Tibial nerve (tissue), 4 donors: Measurements from ENCODE around the gene ACTL7B. TPM values are rescaled to one million over a fixed set of nuclear protein-coding genes. Genes with fewer than 3 reads are reported as not detected.

Source experiments
- DNase-seq, 2 donors: peaks; one replicate each; pipeline ENCODE4 v3.0.0-alpha.2; 2019; ENCODE audit warnings: low spot score in 2 of 2
- H3K27ac ChIP-seq, 4 donors: fragments of 200-600 bp; sonication (generic) in 3 of 4; one replicate each; pipeline ENCODE4 v1.5.1; 2017 to 2019; ENCODE audit warnings: mild to moderate bottlenecking in 1 of 4
- H3K27me3 ChIP-seq, 2 donors: fragments of 200-600 bp; sonication (generic) in 1 of 2; one replicate each; pipeline versions ENCODE4 v1.5.1 to v1.6.0; 2017 to 2019
- H3K36me3 ChIP-seq, 3 donors: fragments of 200-600 bp; sonication (generic); one replicate each; pipeline ENCODE4 v1.5.1; 2018 to 2019
- H3K4me1 ChIP-seq, 4 donors: fragments of 200-600 bp; sonication (generic) in 3 of 4; one replicate each; pipeline ENCODE4 v1.5.1; 2017 to 2019
- H3K4me3 ChIP-seq, 4 donors: fragments of 200-600 bp; sonication (generic) in 3 of 4; one replicate each; pipeline ENCODE4 v1.5.1; 2017 to 2019; ENCODE audit warnings: mild to moderate bottlenecking in 1 of 4, moderate library complexity in 1 of 4
- H3K9me3 ChIP-seq, 4 donors: fragments of 200-600 bp; sonication (generic) in 3 of 4; one replicate each; pipeline ENCODE4 v1.5.1; 2017 to 2019
- CTCF ChIP-seq, 5 experiments: fragments of 200-600 bp in 3 of 5; fragments of 450-650 bp in 2 of 5; sonication (generic) in 3 of 5; IDR thresholded peaks; one replicate each; pipeline ENCODE4 v1.5.1; 2016 to 2019; ENCODE audit warnings: antibody characterized with exemption in 5 of 5, mild to moderate bottlenecking in 3 of 5, moderate library complexity in 2 of 5
- EP300 ChIP-seq, 2 donors: sonication (generic); formaldehyde crosslinking; IDR thresholded peaks; one replicate each; pipeline ENCODE4 v1.6.1; 2017; ENCODE audit warnings: antibody characterized with exemption in 2 of 2, mild to moderate bottlenecking in 1 of 2
- POLR2A ChIP-seq, 2 donors: fragments of 450-650 bp; IDR thresholded peaks; one replicate each; pipeline ENCODE4 v1.6.1; 2017; ENCODE audit warnings: antibody characterized with exemption in 2 of 2, mild to moderate bottlenecking in 2 of 2, moderate library complexity in 2 of 2
- WGBS, 2 donors: methylation state at CpG; one replicate each; pipeline ENCODE4 v1.1.5; 2018; 5-methylcytosine and 5-hydroxymethylcytosine counted together
- total RNA-seq, 4 donors: library from RNA; depleted of rRNA; stranded (reverse); fragments of >200 nt; gene quantifications; one replicate each; pipeline ENCODE4 v1.1.0, GENCODE V29; 2016

The ACTL7B gene
- total RNA-seq, 4 donors from 2014 or later = not detected

- DNase-seq = no peak
- H3K36me3 ChIP-seq = peaks cover 0 to 100% (median 21%) of the 10 kb centered on the region in 3 donors
- WGBS, 2 donors = 92% methylated on average over 5 of the region's 5 CpGs
- H3K9me3 ChIP-seq = peaks cover 0 to 1% (median 0%) of the 10 kb centered on the region in 4 donors
- no peak for TF ChIP-seq CTCF (IDR thresholded peaks at IDR 0.05)
- TF ChIP-seq EP300 (IDR thresholded peaks at IDR 0.05) = no peak
- TF ChIP-seq POLR2A (IDR thresholded peaks at IDR 0.05) = no peak
- H3K27me3 ChIP-seq = no peaks in the 10 kb centered on the region
- H3K27ac ChIP-seq = no peak overlapping the region
- no peaks in the 10 kb centered on the region for H3K4me1 ChIP-seq
- H3K4me3 ChIP-seq = no peak overlapping the region
These were observed 20.6 kb upstream of the ACTL7B start for GRCh38 chr9:108876425-108876824.

- 93 to 94% methylated on average over 4 of the region's 4 CpGs for WGBS, 2 donors
- TF ChIP-seq CTCF (IDR thresholded peaks at IDR 0.05) = no peak
- TF ChIP-seq EP300 (IDR thresholded peaks at IDR 0.05) = no peak
- TF ChIP-seq POLR2A (IDR thresholded peaks at IDR 0.05) = no peak
- Histone ChIP-seq H3K36me3 (peaks cover 0 to 99% (median 21%) of the 10 kb centered on the region in 3 donors), H3K27me3 (no peaks in the 10 kb centered on the region), H3K4me3 (no peak overlapping the region), H3K4me1 (no peaks in the 10 kb centered on the region), H3K9me3 (peaks cover 0 to 4% (median 0%) of the 10 kb centered on the region in 4 donors), H3K27ac (no peak overlapping the region)
- DNase-seq = no peak
These were observed 18.4 kb upstream of the ACTL7B start for GRCh38 chr9:108874058-108874788.

GRCh38 chr9:108869092-108869725 is 13.4 kb upstream of the ACTL7B start:
- Histone ChIP-seq H3K9me3 (peaks cover 0 to 4% (median 0%) of the 10 kb centered on the region in 4 donors), H3K36me3 (peaks cover 0 to 79% (median 4%) of the 10 kb centered on the region in 3 donors), H3K4me3 (no peak overlapping the region), H3K27me3 (no peaks in the 10 kb centered on the region), H3K27ac (no peak overlapping the region), H3K4me1 (no peaks in the 10 kb centered on the region)
- no peak for TF ChIP-seq EP300 (IDR thresholded peaks at IDR 0.05)
- no peak for TF ChIP-seq POLR2A (IDR thresholded peaks at IDR 0.05)
- WGBS, 2 donors = 91 to 93% methylated on average over 3 of the region's 3 CpGs
- no peak for DNase-seq

GRCh38 chr9:108867829-108868228 is 12.0 kb upstream of the ACTL7B start:
- H3K36me3 ChIP-seq = peaks cover 0 to 65% (median 4%) of the 10 kb centered on the region in 3 donors
- no peak overlapping the region for H3K27ac ChIP-seq
- TF ChIP-seq EP300 (IDR thresholded peaks at IDR 0.05) (no peak), CTCF (IDR thresholded peaks at IDR 0.05) (no peak), POLR2A (IDR thresholded peaks at IDR 0.05) (no peak)
- no peaks in the 10 kb centered on the region for H3K4me1 ChIP-seq
- no peaks in the 10 kb centered on the region for H3K27me3 ChIP-seq
- H3K4me3 ChIP-seq = no peak overlapping the region
- no peak for DNase-seq
- H3K9me3 ChIP-seq = peaks cover 0 to 4% (median 0%) of the 10 kb centered on the region in 4 donors
- WGBS, 2 donors = 73 to 77% methylated on average over 4 of the region's 4 CpGs

GRCh38 chr9:108867116-108867515 is 11.3 kb upstream of the ACTL7B start:
- TF ChIP-seq POLR2A (IDR thresholded peaks at IDR 0.05) = no peak
- no peak for TF ChIP-seq EP300 (IDR thresholded peaks at IDR 0.05)
- TF ChIP-seq CTCF (IDR thresholded peaks at IDR 0.05) = no peak
- H3K4me1 ChIP-seq = no peaks in the 10 kb centered on the region

More at GRCh38 chr9:108867116-108867515, 11.3 kb upstream of the ACTL7B start:
- peaks cover 0 to 4% (median 0%) of the 10 kb centered on the region in 4 donors for H3K9me3 ChIP-seq
- no peak overlapping the region for H3K4me3 ChIP-seq
- no peaks in the 10 kb centered on the region for H3K27me3 ChIP-seq
- DNase-seq = no peak
- peaks cover 0 to 58% (median 4%) of the 10 kb centered on the region in 3 donors for H3K36me3 ChIP-seq
- no peak overlapping the region for H3K27ac ChIP-seq
